BLaER1 (cell line): ENCODE measurements around the gene DSTN.
A peak's percentile ranks its signal among the peaks of the same experiment; 100 is the strongest.

Experiments used
- H3K27ac ChIP-seq: shearing (Covaris generic); formaldehyde crosslinking; 2 replicates; pipeline ENCODE4 v1.8.1; 2022
- H3K27me3 ChIP-seq: shearing (Covaris generic); formaldehyde crosslinking; 2 replicates; pipeline ENCODE4 v1.8.1; 2022
- H3K36me3 ChIP-seq: shearing (Covaris generic); formaldehyde crosslinking; 2 replicates; pipeline ENCODE4 v1.8.1; 2022
- H3K4me1 ChIP-seq: shearing (Covaris generic); formaldehyde crosslinking; 2 replicates; pipeline ENCODE4 v1.8.1; 2022
- H3K4me2 ChIP-seq: shearing (Covaris generic); formaldehyde crosslinking; 2 replicates; pipeline ENCODE4 v1.8.1; 2022
- H3K4me3 ChIP-seq: shearing (Covaris generic); formaldehyde crosslinking; 2 replicates; pipeline ENCODE4 v1.8.1; 2022
- H3K9ac ChIP-seq: shearing (Covaris generic); formaldehyde crosslinking; 2 replicates; pipeline ENCODE4 v1.8.1; 2022
- H3K9me3 ChIP-seq: shearing (Covaris generic); formaldehyde crosslinking; 2 replicates; pipeline ENCODE4 v1.8.1; 2022
- H4K20me1 ChIP-seq: shearing (Covaris generic); formaldehyde crosslinking; 2 replicates; pipeline ENCODE4 v1.8.1; 2022
- Cebpa-rat ChIP-seq: shearing (Covaris generic); IDR thresholded peaks from 2 replicates; pipeline ENCODE4 v1.8.1; 2022

Gene DSTN

GRCh38 chr20:17614812-17615644, 45.2 kb downstream of the DSTN start:
- H3K4me3 ChIP-seq: peak overlapping the region; percentile 65
- peaks cover 98% of the 10 kb centered on the region for H3K4me1 ChIP-seq
- no peak for TF ChIP-seq Cebpa-rat
- H3K27ac ChIP-seq: peak overlapping the region; percentile 93
- H3K4me2 ChIP-seq: peak overlapping the region; percentile 97
- peak overlapping the region; percentile 82 for H3K9ac ChIP-seq
- no peaks in the 10 kb centered on the region for H3K27me3 ChIP-seq
- H3K36me3 ChIP-seq: peaks cover 28% of the 10 kb centered on the region
- no peaks in the 10 kb centered on the region for H3K9me3 ChIP-seq
- peaks cover 6% of the 10 kb centered on the region; the same call in 1 of the 2 replicates for H4K20me1 ChIP-seq

GRCh38 chr20:17615645-17616479, 46.0 kb downstream of the DSTN start:
- Histone ChIP-seq H3K4me1 (peaks cover 98% of the 10 kb centered on the region), H3K27me3 (no peaks in the 10 kb centered on the region), H3K4me2 (peak overlapping the region; percentile 97), H3K36me3 (peaks cover 36% of the 10 kb centered on the region), H3K9me3 (no peaks in the 10 kb centered on the region), H3K27ac (peak overlapping the region; percentile 93), H4K20me1 (peaks cover 6% of the 10 kb centered on the region; the same call in 1 of the 2 replicates), H3K9ac (peak overlapping the region; percentile 82), H3K4me3 (peak overlapping the region; percentile 65)
- no peak for TF ChIP-seq Cebpa-rat

- H3K27ac ChIP-seq: peak overlapping the region; percentile 93
- peak overlapping the region; percentile 65 for H3K4me3 ChIP-seq
- H3K36me3 ChIP-seq: peaks cover 44% of the 10 kb centered on the region
- H3K9me3 ChIP-seq: no peaks in the 10 kb centered on the region
- peaks cover 6% of the 10 kb centered on the region; the same call in 1 of the 2 replicates for H4K20me1 ChIP-seq
- H3K4me1 ChIP-seq: peaks cover 98% of the 10 kb centered on the region
- TF ChIP-seq Cebpa-rat: no peak
- H3K27me3 ChIP-seq: no peaks in the 10 kb centered on the region
- H3K9ac ChIP-seq: peak overlapping the region; percentile 82
- peak overlapping the region; percentile 97 for H3K4me2 ChIP-seq
Observed at GRCh38 chr20:17616480-17617211, 46.8 kb downstream of the DSTN start.

- no peaks in the 10 kb centered on the region for H3K27me3 ChIP-seq
- H3K9ac ChIP-seq: peak overlapping the region; percentile 82
- peak overlapping the region; percentile 97 for H3K4me2 ChIP-seq
- H4K20me1 ChIP-seq: peaks cover 9% of the 10 kb centered on the region; the same call in 1 of the 2 replicates
- H3K27ac ChIP-seq: peak overlapping the region; percentile 93
- peaks cover 98% of the 10 kb centered on the region for H3K4me1 ChIP-seq
- H3K9me3 ChIP-seq: no peaks in the 10 kb centered on the region
- TF ChIP-seq Cebpa-rat: no peak
- H3K4me3 ChIP-seq: peak overlapping the region; percentile 65
- peaks cover 51% of the 10 kb centered on the region for H3K36me3 ChIP-seq
Observed at GRCh38 chr20:17617212-17617867, 47.5 kb downstream of the DSTN start.

- Histone ChIP-seq H3K4me2 (peak overlapping the region; percentile 97), H4K20me1 (peaks cover 16% of the 10 kb centered on the region; the same call in 1 of the 2 replicates), H3K27me3 (no peaks in the 10 kb centered on the region), H3K9ac (peak overlapping the region; percentile 82), H3K4me1 (peaks cover 98% of the 10 kb centered on the region), H3K36me3 (peaks cover 58% of the 10 kb centered on the region), H3K4me3 (0 out of 2 replicates have a peak overlapping the region, but pooled peaks have one; percentile 65), H3K27ac (peak overlapping the region; percentile 93), H3K9me3 (no peaks in the 10 kb centered on the region)
- TF ChIP-seq Cebpa-rat: no peak
Observed at GRCh38 chr20:17617868-17618672, 48.2 kb downstream of the DSTN start.

GRCh38 chr20:17618673-17619013, 48.8 kb downstream of the DSTN start:
- Histone ChIP-seq H3K9me3 (no peaks in the 10 kb centered on the region), H3K4me1 (peaks cover 100% of the 10 kb centered on the region), H3K27ac (0 out of 2 replicates have a peak overlapping the region, but pooled peaks have one; percentile 93), H3K4me3 (no peak overlapping the region), H3K36me3 (peaks cover 64% of the 10 kb centered on the region), H3K4me2 (peak overlapping the region; percentile 97), H3K27me3 (no peaks in the 10 kb centered on the region), H4K20me1 (peaks cover 21% of the 10 kb centered on the region; the same call in 1 of the 2 replicates), H3K9ac (peak overlapping the region; percentile 82; the same call in 1 of the 2 replicates)
- TF ChIP-seq Cebpa-rat: no peak

GRCh38 chr20:17619351-17620093, 49.6 kb downstream of the DSTN start:
- Histone ChIP-seq H3K4me3 (no peak overlapping the region), H3K27me3 (no peaks in the 10 kb centered on the region), H3K4me1 (peaks cover 100% of the 10 kb centered on the region), H4K20me1 (peaks cover 27% of the 10 kb centered on the region), H3K9me3 (no peaks in the 10 kb centered on the region), H3K9ac (peak overlapping the region; percentile 82; the same call in 1 of the 2 replicates), H3K36me3 (peaks cover 73% of the 10 kb centered on the region), H3K27ac (peak overlapping the region; percentile 32; the same call in 1 of the 2 replicates), H3K4me2 (peak overlapping the region; percentile 97)
- TF ChIP-seq Cebpa-rat: no peak
